RWPE2 (cell line): ENCODE data around the gene EXOSC10.

ENCODE experiments used
- ATAC-seq: fragments of 200-7000 bp; cut with Tn5 transposase; 3 replicates; pipeline ENCODE4 v1.9.1; 2021; ENCODE audit warnings: low read depth
- DNase-seq: peaks from one replicate; pipeline ENCODE4 v3.0.0-alpha.2; 2020; ENCODE audit warnings: low spot score
- H3K27ac ChIP-seq: fragments of 450-650 bp; 2 replicates; pipeline ENCODE4 v1.5.1; 2017; ENCODE audit warnings: mild to moderate bottlenecking; ENCODE audit not compliant: poor library complexity, severe bottlenecking
- H3K27me3 ChIP-seq: fragments of 250-450 bp; sonication (Bioruptor Pico); 2 replicates; pipeline ENCODE4 v1.5.1; 2021; ENCODE audit warnings: mild to moderate bottlenecking, moderate library complexity; ENCODE audit not compliant: insufficient read depth, poor library complexity, severe bottlenecking
- H3K36me3 ChIP-seq: fragments of 250-450 bp; sonication (Bioruptor Pico); 2 replicates; pipeline ENCODE4 v1.5.1; 2020; ENCODE audit warnings: low read depth, mild to moderate bottlenecking, moderate library complexity
- H3K4me1 ChIP-seq: fragments of 250-450 bp; sonication (Bioruptor Pico); 2 replicates; pipeline ENCODE4 v1.5.1; 2021; ENCODE audit warnings: mild to moderate bottlenecking, moderate library complexity; ENCODE audit not compliant: insufficient read depth, poor library complexity, severe bottlenecking
- H3K4me3 ChIP-seq: fragments of 250-450 bp; sonication (Bioruptor Pico); 2 replicates; pipeline ENCODE4 v1.5.1; 2021; ENCODE audit warnings: mild to moderate bottlenecking, moderate library complexity; ENCODE audit not compliant: severe bottlenecking
- H3K9me3 ChIP-seq: fragments of 250-450 bp; sonication (Bioruptor Pico); 2 replicates; pipeline ENCODE4 v1.5.1; 2021; ENCODE audit warnings: mild to moderate bottlenecking, moderate library complexity; ENCODE audit not compliant: severe bottlenecking
- TF ChIP-seq, protein P1 (sequence below): fragments of 450-650 bp; IDR thresholded peaks from one replicate; pipeline ENCODE4 v1.5.1; 2017; ENCODE audit warnings: mild to moderate bottlenecking, moderate library complexity; ENCODE audit not compliant: poor library complexity, severe bottlenecking

The EXOSC10 gene

DNA sequence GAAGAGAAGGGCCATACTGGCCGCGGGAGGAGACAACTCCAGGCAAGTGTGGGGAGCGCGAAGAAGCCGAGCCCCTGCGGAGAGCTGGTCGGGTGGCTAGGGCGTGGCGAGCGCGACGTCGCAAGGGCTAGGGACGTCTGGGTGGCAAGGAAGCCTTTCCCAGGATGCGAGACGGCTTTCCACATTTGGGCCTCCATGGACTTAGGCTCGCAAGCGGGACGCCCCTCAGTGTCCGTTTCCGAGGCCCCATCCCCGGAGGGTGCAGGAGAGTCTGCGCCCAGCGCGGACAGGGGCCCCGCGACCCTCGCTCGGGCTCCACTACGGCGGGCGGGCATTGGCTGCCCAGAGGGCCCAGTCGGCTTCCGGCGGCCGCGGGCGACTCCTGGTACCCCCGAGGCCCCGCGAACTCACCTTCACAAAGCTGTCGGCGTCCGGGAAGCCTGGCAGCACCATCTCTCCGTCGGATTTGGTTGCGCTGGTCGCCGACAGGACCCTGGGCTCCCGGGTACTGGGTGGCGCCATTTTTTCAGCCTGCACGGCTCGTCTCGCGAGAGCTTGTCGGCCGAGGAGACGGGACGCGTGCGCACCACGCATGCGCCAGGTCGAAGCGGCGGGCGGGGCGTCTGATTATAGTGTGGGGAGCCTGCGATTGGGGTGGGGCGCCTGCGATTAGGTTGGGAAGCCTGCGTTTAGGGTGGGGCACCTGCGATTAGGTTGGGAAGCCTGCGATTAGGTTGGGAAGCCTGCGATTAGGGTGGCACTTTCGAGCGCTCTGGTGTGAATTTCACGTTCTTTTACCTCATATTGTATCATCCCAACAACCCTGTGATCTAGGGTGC is at the start of gene EXOSC10:
Gene EXOSC10 (minus strand): TSS at position 560 of the 839 bp plus-strand sequence. CDS start 38 bp downstream, at position 522.
- no peaks in the 10 kb centered on the region for H3K27me3 ChIP-seq
- H3K36me3 ChIP-seq = peaks cover 37% of the 10 kb centered on the region
- DNase-seq (peak; percentile 90), ATAC-seq (peak; percentile 92)
- H3K4me1 ChIP-seq = no peaks in the 10 kb centered on the region
- TF ChIP-seq, protein P1, sequence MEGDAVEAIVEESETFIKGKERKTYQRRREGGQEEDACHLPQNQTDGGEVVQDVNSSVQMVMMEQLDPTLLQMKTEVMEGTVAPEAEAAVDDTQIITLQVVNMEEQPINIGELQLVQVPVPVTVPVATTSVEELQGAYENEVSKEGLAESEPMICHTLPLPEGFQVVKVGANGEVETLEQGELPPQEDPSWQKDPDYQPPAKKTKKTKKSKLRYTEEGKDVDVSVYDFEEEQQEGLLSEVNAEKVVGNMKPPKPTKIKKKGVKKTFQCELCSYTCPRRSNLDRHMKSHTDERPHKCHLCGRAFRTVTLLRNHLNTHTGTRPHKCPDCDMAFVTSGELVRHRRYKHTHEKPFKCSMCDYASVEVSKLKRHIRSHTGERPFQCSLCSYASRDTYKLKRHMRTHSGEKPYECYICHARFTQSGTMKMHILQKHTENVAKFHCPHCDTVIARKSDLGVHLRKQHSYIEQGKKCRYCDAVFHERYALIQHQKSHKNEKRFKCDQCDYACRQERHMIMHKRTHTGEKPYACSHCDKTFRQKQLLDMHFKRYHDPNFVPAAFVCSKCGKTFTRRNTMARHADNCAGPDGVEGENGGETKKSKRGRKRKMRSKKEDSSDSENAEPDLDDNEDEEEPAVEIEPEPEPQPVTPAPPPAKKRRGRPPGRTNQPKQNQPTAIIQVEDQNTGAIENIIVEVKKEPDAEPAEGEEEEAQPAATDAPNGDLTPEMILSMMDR = no peak
- no peaks in the 10 kb centered on the region for H3K9me3 ChIP-seq
- peak within 1 kb of the TSS; percentile 87 for H3K4me3 ChIP-seq
- H3K27ac ChIP-seq = peak within 1 kb of the TSS; percentile 49

DNA sequence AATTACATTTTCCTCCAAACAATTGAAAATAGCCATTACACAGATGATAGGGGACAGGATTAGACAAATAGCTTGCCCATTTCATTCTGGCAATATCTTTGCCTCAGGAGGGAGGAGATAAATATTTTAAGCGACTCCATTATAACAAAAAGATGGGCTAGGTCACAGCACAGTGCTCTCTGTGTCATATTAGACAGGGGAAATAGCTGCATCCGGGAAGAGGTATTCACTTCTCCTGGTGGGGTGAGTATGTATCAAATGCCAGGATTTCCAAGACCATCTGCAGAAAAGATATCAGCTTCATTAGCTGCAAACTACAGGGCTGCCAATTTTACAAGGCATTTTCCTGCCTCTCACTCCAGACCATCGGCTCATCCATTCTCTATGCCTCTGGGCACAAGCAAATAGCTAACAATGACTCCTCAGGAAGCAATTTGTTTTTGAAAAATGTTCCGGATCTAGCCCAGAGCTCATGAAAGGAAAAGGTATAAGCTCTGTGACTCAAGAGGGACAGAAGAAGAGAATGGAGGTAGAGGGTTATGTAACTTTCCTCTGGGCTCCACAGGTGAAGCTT is 47.6 kb upstream of the EXOSC10 start:
- Histone ChIP-seq H3K27me3 (no peaks in the 10 kb centered on the region), H3K4me1 (peaks cover 19% of the 10 kb centered on the region), H3K27ac (peak overlapping the region; percentile 39), H3K9me3 (no peaks in the 10 kb centered on the region), H3K36me3 (peaks cover 56% of the 10 kb centered on the region), H3K4me3 (no peak overlapping the region)
- DNase-seq (no peak), ATAC-seq (peak; percentile 84)
- TF ChIP-seq, protein P1 = no peak

DNA sequence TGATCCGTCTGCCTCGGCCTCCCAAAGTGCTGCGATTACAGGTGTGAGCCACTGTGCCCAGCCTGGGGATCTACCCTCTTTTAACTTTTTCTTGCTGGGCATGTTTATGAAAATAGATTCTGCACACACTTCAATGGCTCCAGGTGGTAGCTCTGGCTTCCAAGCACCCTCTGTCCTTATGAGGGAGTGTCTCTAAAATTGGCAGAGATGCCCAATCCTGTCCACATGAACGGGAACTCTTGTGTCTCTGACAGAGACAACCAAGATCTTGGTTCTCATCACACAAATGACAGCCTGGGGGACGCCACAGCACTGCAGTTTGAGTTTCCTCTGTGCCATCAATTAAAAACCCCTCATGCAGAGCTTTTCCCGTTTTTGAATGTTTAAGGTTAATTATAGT is 46.1 kb upstream of the EXOSC10 start:
- peaks cover 19% of the 10 kb centered on the region for H3K4me1 ChIP-seq
- no peak for DNase-seq
- no peak for ATAC-seq
- TF ChIP-seq, protein P1 = no peak
- peaks cover 54% of the 10 kb centered on the region for H3K36me3 ChIP-seq
- no peak overlapping the region for H3K27ac ChIP-seq
- no peak overlapping the region for H3K4me3 ChIP-seq
- H3K9me3 ChIP-seq = no peaks in the 10 kb centered on the region
- no peaks in the 10 kb centered on the region for H3K27me3 ChIP-seq

DNA sequence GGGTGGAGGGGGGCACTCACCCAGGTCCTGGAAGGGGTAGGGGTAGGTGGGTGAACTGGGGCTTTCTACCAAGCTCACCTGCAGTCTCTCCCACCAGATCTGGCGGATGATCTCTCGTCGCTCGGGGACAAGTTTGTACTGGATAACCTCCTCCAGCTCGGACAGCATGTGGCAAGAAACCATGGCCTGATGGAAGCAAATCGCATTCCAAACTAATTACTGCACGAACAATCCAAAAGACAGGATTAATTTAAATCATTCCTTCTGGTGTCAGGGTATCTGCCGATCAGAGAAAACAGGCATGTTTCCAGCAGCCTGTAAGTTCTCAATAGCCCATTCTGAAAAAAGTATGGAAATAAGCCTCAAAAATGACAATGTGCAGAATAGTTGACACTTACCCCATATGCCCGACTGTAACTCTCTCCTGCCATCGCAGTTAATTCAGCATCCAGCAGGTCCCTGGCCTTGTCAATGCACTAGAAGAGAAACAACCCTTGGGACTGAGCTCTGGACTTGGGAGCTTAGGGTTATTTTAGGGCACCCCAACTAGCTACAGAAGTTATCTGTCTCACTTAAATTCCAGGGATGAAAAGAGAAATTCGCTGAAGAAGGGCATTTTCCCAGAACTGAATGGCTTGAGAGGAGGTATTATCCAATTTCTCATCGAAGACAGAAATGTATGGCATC is 45.0 kb upstream of the EXOSC10 start:
- Histone ChIP-seq H3K4me3 (no peak overlapping the region), H3K27me3 (no peaks in the 10 kb centered on the region), H3K27ac (peak overlapping the region; percentile 20), H3K9me3 (no peaks in the 10 kb centered on the region), H3K4me1 (peaks cover 19% of the 10 kb centered on the region), H3K36me3 (peaks cover 45% of the 10 kb centered on the region)
- TF ChIP-seq, protein P1 = no peak
- peak; percentile 62 for DNase-seq
- peak; percentile 32; the same call in 1 of the 3 replicates for ATAC-seq
